Measurements from ENCODE around the gene UCMA. TPM values are rescaled to one million over a fixed set of nuclear protein-coding genes. Genes with fewer than 3 reads are reported as not detected.

Gene UCMA
- total RNA-seq, 2 experiments from 2014 or later, result not detected

GRCh38 chr10:13184730-13185514 is 49.3 kb downstream of the UCMA start:
- Histone ChIP-seq H3K4me3 (ENCODE audit: low read length) (no peak overlapping the region), H3K4me1 (ENCODE audit: insufficient read depth, low read length) (no peaks in the 10 kb centered on the region), H3K27ac (ENCODE audit: low read depth in 1 of 2, low read length in 2 of 2) (no peak overlapping the region), H3K27me3 (ENCODE audit: control insufficient read depth in 1 of 2, insufficient read depth in 2 of 2, low read length in 2 of 2) (no peaks in the 10 kb centered on the region), H3K36me3 (ENCODE audit: insufficient read depth, low read length) (no peaks in the 10 kb centered on the region), H3K9me3 (ENCODE audit: control insufficient read depth in 1 of 2, insufficient read depth in 1 of 2, low read length in 2 of 2) (no peaks in the 10 kb centered on the region)
- POLR2A ChIA-PET, result interaction anchor here (1.5 kb wide), 1 partner anchor 23 kb away, joined by 3 read pairs; the partner anchor contains the start of gene MCM10
- no peak overlapping the region for H3K27ac Mint-ChIP-seq
- no peak overlapping the region for H3K4me3 Mint-ChIP-seq
- intact Hi-C loops (cut with DNase I, micrococcal nuclease), result no loop called here
- CTCF ChIA-PET, result no interaction called here
- no peaks in the 10 kb centered on the region for H3K4me1 Mint-ChIP-seq (ENCODE audit: low read depth)
- no peaks in the 10 kb centered on the region for H3K36me3 Mint-ChIP-seq (ENCODE audit: low read depth)
- no peaks in the 10 kb centered on the region for H3K9me3 Mint-ChIP-seq
- H3K27me3 Mint-ChIP-seq, result no peaks in the 10 kb centered on the region
- ATAC-seq (ENCODE audit: poor library complexity) (no peak), DNase-seq (no peak)
- TF ChIP-seq, protein P1, sequence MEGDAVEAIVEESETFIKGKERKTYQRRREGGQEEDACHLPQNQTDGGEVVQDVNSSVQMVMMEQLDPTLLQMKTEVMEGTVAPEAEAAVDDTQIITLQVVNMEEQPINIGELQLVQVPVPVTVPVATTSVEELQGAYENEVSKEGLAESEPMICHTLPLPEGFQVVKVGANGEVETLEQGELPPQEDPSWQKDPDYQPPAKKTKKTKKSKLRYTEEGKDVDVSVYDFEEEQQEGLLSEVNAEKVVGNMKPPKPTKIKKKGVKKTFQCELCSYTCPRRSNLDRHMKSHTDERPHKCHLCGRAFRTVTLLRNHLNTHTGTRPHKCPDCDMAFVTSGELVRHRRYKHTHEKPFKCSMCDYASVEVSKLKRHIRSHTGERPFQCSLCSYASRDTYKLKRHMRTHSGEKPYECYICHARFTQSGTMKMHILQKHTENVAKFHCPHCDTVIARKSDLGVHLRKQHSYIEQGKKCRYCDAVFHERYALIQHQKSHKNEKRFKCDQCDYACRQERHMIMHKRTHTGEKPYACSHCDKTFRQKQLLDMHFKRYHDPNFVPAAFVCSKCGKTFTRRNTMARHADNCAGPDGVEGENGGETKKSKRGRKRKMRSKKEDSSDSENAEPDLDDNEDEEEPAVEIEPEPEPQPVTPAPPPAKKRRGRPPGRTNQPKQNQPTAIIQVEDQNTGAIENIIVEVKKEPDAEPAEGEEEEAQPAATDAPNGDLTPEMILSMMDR (IDR thresholded peaks at IDR 0.05), result no peak

DNA sequence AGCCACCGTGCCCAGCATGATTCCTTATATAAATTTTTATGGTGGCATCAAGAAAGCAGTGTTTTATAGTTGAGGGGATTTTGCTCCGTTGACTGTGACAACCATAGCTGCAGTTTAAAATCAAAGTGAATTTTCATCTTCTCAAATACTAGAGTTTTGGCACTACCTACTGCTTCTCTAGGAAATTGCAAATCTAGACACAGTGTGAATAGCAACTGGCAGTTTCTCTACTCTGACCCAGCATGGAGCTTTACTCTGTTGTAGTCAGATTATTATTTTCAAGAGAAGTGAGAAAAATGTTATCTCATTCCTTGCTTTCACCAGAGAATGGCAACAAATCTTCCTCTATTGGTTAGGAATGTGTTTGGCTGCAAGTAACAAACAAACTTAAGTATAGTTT is 49.9 kb downstream of the UCMA start:
- H3K27me3 Mint-ChIP-seq, result no peaks in the 10 kb centered on the region
- intact Hi-C loops (cut with DNase I, micrococcal nuclease), result no loop called here
- H3K27ac Mint-ChIP-seq, result no peak overlapping the region
- H3K27ac ChIP-seq (ENCODE audit: low read depth in 1 of 2, low read length in 2 of 2), result no peak overlapping the region
- H3K9me3 Mint-ChIP-seq, result no peaks in the 10 kb centered on the region
- H3K4me1 ChIP-seq (ENCODE audit: insufficient read depth, low read length), result no peaks in the 10 kb centered on the region
- DNase-seq (no peak), ATAC-seq (ENCODE audit: poor library complexity) (no peak)
- H3K9me3 ChIP-seq (ENCODE audit: control insufficient read depth in 1 of 2, insufficient read depth in 1 of 2, low read length in 2 of 2), result no peaks in the 10 kb centered on the region
- ChIA-PET POLR2A (no interaction called here), CTCF (no interaction called here)
- H3K4me3 ChIP-seq (ENCODE audit: low read length), result no peak overlapping the region
- no peaks in the 10 kb centered on the region for H3K4me1 Mint-ChIP-seq (ENCODE audit: low read depth)
- H3K4me3 Mint-ChIP-seq, result no peak overlapping the region
- no peaks in the 10 kb centered on the region for H3K36me3 Mint-ChIP-seq (ENCODE audit: low read depth)
- H3K27me3 ChIP-seq (ENCODE audit: control insufficient read depth in 1 of 2, insufficient read depth in 2 of 2, low read length in 2 of 2), result no peaks in the 10 kb centered on the region
- no peaks in the 10 kb centered on the region for H3K36me3 ChIP-seq (ENCODE audit: insufficient read depth, low read length)
- TF ChIP-seq, protein P1 (IDR thresholded peaks at IDR 0.05), result no peak

DNA sequence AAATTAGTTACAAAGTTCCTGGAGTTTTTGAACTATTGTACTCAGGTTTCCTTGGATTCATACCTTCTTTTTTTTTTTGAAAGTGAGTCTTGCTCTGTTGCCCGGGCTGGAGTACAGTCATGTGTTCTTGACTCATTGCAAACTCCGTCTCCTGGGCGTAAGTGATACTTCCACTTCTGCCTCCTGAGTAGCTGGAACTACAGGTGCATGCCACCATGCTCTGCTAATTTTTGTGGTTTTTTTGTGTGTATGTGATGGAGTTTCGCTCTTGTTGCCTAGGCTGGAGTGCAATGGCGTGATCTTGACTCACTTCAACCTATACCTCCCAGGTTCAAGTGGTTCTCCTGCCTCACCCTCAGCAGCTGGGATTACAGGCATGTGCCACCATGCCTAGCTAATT is 50.5 kb downstream of the UCMA start:
- ATAC-seq (ENCODE audit: poor library complexity) (no peak), DNase-seq (no peak)
- no peaks in the 10 kb centered on the region for H3K27me3 ChIP-seq (ENCODE audit: control insufficient read depth in 1 of 2, insufficient read depth in 2 of 2, low read length in 2 of 2)
- H3K4me3 ChIP-seq (ENCODE audit: low read length), result no peak overlapping the region
- H3K27ac Mint-ChIP-seq, result no peak overlapping the region
- no peak overlapping the region for H3K4me3 Mint-ChIP-seq
- H3K27ac ChIP-seq (ENCODE audit: low read depth in 1 of 2, low read length in 2 of 2), result no peak overlapping the region
- no peaks in the 10 kb centered on the region for H3K4me1 Mint-ChIP-seq (ENCODE audit: low read depth)
- H3K4me1 ChIP-seq (ENCODE audit: insufficient read depth, low read length), result no peaks in the 10 kb centered on the region
- ChIA-PET POLR2A (no interaction called here), CTCF (no interaction called here)
- intact Hi-C loops (cut with DNase I, micrococcal nuclease), result no loop called here
- H3K27me3 Mint-ChIP-seq, result no peaks in the 10 kb centered on the region
- no peaks in the 10 kb centered on the region for H3K9me3 ChIP-seq (ENCODE audit: control insufficient read depth in 1 of 2, insufficient read depth in 1 of 2, low read length in 2 of 2)
- H3K36me3 ChIP-seq (ENCODE audit: insufficient read depth, low read length), result no peaks in the 10 kb centered on the region
- no peaks in the 10 kb centered on the region for H3K36me3 Mint-ChIP-seq (ENCODE audit: low read depth)
- TF ChIP-seq, protein P1 (IDR thresholded peaks at IDR 0.05), result no peak
- H3K9me3 Mint-ChIP-seq, result no peaks in the 10 kb centered on the region

Data from CD4-positive, alpha-beta T cell (primary cell).